Lung (tissue), 12 donors: ENCODE measurements around the gene TAOK2. TPM values are rescaled to one million over a fixed set of nuclear protein-coding genes. Genes with fewer than 3 reads are reported as not detected.

Experiments used
- ATAC-seq: fragments of 200-7000 bp; cut with Tn5 transposase; one replicate; pipeline ENCODE4 v1.9.1; 2020; ENCODE audit warnings: moderate number of reproducible peaks; ENCODE audit not compliant: insufficient read depth, low FRiP score
- DNase-seq, 3 donors: peaks; one replicate each; pipeline ENCODE4 v3.0.0-alpha.2; 2013 to 2017
- H3K27ac ChIP-seq, 2 donors: one replicate each; pipeline ENCODE4 v1.5.1; 2013; ENCODE audit warnings: mild to moderate bottlenecking in 2 of 2, moderate library complexity in 2 of 2, control low read depth in 1 of 2, inconsistent platforms in 1 of 2, low read depth in 1 of 2, low read length in 1 of 2
- H3K27me3 ChIP-seq, 3 donors: one replicate each; pipeline ENCODE4 v1.5.1; 2013; ENCODE audit warnings: low read length in 2 of 3; ENCODE audit not compliant: control insufficient read depth in 3 of 3, insufficient read depth in 3 of 3
- H3K36me3 ChIP-seq, 4 donors: one replicate each; pipeline ENCODE4 v1.5.1; 2013; ENCODE audit warnings: low read length in 4 of 4, mild to moderate bottlenecking in 1 of 4, moderate library complexity in 1 of 4; ENCODE audit not compliant: control insufficient read depth in 4 of 4, insufficient read depth in 4 of 4
- H3K4me1 ChIP-seq, 5 donors: one replicate each; pipeline ENCODE4 v1.5.1; 2013; ENCODE audit warnings: low read length in 5 of 5, mild to moderate bottlenecking in 2 of 5, moderate library complexity in 1 of 5; ENCODE audit not compliant: control insufficient read depth in 5 of 5, insufficient read depth in 5 of 5
- H3K4me3 ChIP-seq: one replicate; pipeline ENCODE4 v1.5.1; 2013; ENCODE audit warnings: mild to moderate bottlenecking, control low read depth, moderate library complexity
- H3K9ac ChIP-seq, 2 donors: one replicate each; pipeline ENCODE4 v1.5.1; 2013; ENCODE audit warnings: low read length in 2 of 2, control low read depth in 1 of 2; ENCODE audit not compliant: insufficient read depth in 1 of 2
- H3K9me3 ChIP-seq, 4 donors: one replicate each; pipeline ENCODE4 v1.5.1; 2013; ENCODE audit warnings: low read length in 3 of 4, mild to moderate bottlenecking in 1 of 4, moderate library complexity in 1 of 4; ENCODE audit not compliant: control insufficient read depth in 4 of 4, insufficient read depth in 3 of 4
- WGBS, 2 donors: extraction: QIAGEN DNeasy Blood & Tissue Kit; methylation state at CpG; one replicate each; pipeline ENCODE4 v1.1.7; 2013; 5-methylcytosine and 5-hydroxymethylcytosine counted together
- polyA plus RNA-seq, 2 donors: library from polyadenylated mRNA; stranded (reverse); fragments of 200-250 nt; gene quantifications; one replicate each; pipeline ENCODE4 v1.2.1, GENCODE V29; 2013
- total RNA-seq, 2 donors: library from RNA; depleted of rRNA in 1 of 2; stranded (reverse); fragments of >200 nt in 1 of 2; gene quantifications; one replicate each; pipeline ENCODE4 v1.2.1, GENCODE V29; 2014 to 2021
- TF ChIP-seq, protein P1 (sequence below): IDR thresholded peaks from 2 replicates; pipeline ENCODE4 v1.5.1; 2012; ENCODE audit warnings: mild to moderate bottlenecking; ENCODE audit errors: control extremely low read depth, extremely low read depth
- donor health status: control.
- donor health status: control.
- donor health status: Bipolar disorder and iron deficiency.
- donor health status: healthy.
- donor health status: DM: yes; HTN: yes; CAD: no.

Gene TAOK2
- total and polyA plus RNA-seq, 4 donors: 33.8 to 71.8 (median 55.4) TPM

DNA sequence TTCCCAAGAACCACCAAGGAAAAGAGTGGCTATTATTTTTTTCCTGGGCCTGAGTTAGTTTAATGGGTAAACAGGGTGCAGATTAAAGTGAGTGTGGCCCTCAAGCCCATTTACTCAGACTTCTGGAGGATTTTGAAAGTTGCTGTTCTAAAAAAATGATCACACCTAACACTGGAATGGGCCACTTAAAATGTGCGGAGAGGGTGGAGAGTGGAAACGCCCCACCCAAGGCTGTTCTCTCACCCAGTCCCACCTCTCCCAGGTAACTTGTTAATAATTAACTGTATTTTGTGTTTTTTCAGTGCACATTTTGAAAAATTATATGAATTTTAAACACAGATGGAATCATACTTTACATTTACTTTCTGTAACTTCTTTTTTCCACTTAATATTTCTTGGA is 16.4 kb downstream of the TAOK2 start:
- no peak overlapping the region for H3K9ac ChIP-seq
- peaks cover 12 to 76% (median 42%) of the 10 kb centered on the region in 4 donors for H3K36me3 ChIP-seq
- WGBS, 2 donors: 83% methylated on average over 2 of the region's 2 CpGs
- no peak overlapping the region for H3K4me3 ChIP-seq
- H3K27ac ChIP-seq: no peak overlapping the region
- DNase-seq (no peak), ATAC-seq (peak; percentile 36)
- H3K27me3 ChIP-seq: no peaks in the 10 kb centered on the region
- TF ChIP-seq, protein P1, sequence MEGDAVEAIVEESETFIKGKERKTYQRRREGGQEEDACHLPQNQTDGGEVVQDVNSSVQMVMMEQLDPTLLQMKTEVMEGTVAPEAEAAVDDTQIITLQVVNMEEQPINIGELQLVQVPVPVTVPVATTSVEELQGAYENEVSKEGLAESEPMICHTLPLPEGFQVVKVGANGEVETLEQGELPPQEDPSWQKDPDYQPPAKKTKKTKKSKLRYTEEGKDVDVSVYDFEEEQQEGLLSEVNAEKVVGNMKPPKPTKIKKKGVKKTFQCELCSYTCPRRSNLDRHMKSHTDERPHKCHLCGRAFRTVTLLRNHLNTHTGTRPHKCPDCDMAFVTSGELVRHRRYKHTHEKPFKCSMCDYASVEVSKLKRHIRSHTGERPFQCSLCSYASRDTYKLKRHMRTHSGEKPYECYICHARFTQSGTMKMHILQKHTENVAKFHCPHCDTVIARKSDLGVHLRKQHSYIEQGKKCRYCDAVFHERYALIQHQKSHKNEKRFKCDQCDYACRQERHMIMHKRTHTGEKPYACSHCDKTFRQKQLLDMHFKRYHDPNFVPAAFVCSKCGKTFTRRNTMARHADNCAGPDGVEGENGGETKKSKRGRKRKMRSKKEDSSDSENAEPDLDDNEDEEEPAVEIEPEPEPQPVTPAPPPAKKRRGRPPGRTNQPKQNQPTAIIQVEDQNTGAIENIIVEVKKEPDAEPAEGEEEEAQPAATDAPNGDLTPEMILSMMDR: no peak
- peaks cover 0 to 18% (median 11%) of the 10 kb centered on the region in 5 donors for H3K4me1 ChIP-seq
- no peaks in the 10 kb centered on the region for H3K9me3 ChIP-seq

DNA sequence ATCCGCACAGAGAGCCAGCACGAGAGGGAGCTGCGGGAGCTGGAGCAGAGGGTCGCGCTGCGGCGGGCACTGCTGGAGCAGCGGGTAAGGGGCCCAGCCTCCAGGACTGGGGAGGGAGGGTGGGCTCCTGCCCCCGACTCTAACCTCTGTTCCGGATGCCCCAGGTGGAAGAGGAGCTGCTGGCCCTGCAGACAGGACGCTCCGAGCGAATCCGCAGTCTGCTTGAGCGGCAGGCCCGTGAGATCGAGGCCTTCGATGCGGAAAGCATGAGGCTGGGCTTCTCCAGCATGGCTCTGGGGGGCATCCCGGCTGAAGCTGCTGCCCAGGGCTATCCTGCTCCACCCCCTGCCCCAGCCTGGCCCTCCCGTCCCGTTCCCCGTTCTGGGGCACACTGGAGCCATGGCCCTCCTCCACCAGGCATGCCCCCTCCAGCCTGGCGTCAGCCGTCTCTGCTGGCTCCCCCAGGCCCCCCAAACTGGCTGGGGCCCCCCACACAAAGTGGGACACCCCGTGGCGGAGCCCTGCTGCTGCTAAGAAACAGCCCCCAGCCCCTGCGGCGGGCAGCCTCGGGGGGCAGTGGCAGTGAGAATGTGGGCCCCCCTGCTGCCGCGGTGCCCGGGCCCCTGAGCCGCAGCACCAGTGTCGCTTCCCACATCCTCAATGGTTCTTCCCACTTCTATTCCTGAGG is 17.4 kb downstream of the TAOK2 start:
- H3K9ac ChIP-seq: no peak overlapping the region
- no peak overlapping the region for H3K4me3 ChIP-seq
- no peaks in the 10 kb centered on the region for H3K9me3 ChIP-seq
- peak overlapping the region in 1 of 2 donors; percentile 58 for H3K27ac ChIP-seq
- TF ChIP-seq, protein P1: no peak
- H3K27me3 ChIP-seq: no peaks in the 10 kb centered on the region
- no peak for DNase-seq
- WGBS, 2 donors: 91 to 92% methylated on average over 32 to 35 of the region's 35 CpGs
- peaks cover 0 to 18% (median 12%) of the 10 kb centered on the region in 5 donors for H3K4me1 ChIP-seq
- peaks cover 4 to 66% (median 34%) of the 10 kb centered on the region in 4 donors for H3K36me3 ChIP-seq
- no peak for ATAC-seq

DNA sequence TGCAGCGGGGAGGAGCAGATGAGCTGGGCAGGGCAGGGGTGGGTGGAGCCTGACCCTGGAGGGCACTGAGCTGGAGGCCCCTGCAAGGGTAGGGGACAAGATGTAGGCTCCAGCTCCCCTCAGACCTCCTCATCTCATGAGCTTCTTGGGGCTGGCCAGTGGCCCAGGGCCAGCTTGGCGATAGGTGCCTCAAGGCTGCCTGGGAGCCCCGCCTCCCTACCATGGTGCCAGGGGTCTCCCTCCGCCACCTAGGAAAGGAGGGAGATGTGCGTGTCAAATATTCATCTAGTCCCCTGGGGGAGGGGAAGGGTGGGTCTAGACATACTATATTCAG is 17.9 kb downstream of the TAOK2 start:
- Histone ChIP-seq H3K4me1 (peaks cover 0 to 18% (median 14%) of the 10 kb centered on the region in 5 donors), H3K36me3 (peaks cover 2 to 61% (median 31%) of the 10 kb centered on the region in 4 donors), H3K9me3 (no peaks in the 10 kb centered on the region), H3K27me3 (no peaks in the 10 kb centered on the region), H3K4me3 (no peak overlapping the region), H3K27ac (peak overlapping the region in 1 of 2 donors; percentile 58), H3K9ac (no peak overlapping the region)
- 90 to 94% methylated on average over 5 of the region's 5 CpGs for WGBS, 2 donors
- DNase-seq: no peak
- no peak for ATAC-seq
- TF ChIP-seq, protein P1: no peak
